HG03558 (cell line): Measurements from ENCODE around the gene TTLL10.

Experiments
- ATAC-seq: cut with Tn5 transposase; IDR thresholded peaks from one replicate; pipeline ENCODE4 v1.9.1; 2021; ENCODE audit warnings: moderate number of reproducible peaks; ENCODE audit not compliant: unreplicated experiment; ENCODE audit errors: extremely low read depth

The TTLL10 gene

GRCh38 chr1:1157426-1157913 lies 16.2 kb upstream of the TTLL10 start:
- ATAC-seq = no peak

DNA sequence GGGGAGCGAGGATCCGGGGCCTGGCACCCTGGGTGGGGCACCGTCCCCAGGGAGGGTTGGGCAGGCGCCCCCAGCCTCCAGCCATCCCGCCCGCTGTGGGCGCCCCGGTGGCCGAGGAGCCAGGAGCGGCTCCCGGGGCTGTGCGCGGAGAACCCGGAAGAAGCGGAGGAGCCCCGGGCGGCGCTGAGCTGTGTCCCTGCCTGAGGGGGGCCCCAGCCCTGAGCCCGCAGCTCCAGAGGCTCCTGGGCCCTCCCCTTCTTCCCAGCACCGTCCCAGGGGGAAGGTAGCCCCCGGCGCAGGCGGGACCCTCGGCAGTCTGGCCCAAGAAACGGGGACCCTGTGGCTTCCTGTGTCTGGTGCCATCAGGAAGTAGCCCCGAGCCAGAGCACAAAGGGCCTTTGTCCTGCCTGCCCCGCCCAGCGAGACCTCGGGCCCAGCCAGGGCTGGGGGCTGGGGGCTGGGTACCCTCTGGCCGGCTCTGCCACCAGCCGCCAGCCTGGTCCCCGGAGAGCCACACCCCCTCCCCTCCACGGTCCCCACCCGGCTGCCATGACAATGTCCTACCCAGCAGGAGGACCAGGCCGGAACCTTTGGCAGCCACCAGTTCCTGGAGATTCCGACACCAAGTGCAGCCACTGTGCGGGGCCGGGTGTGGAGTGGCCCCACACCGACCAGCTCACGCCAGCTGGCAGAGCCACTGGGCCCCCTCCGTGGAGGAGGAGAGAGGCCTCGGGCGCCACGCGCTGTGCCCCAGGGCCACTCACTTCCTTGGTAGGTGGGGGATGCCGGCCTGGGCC lies 15.6 kb upstream of the TTLL10 start:
- no peak for ATAC-seq

- ATAC-seq = no peak
Observed at GRCh38 chr1:1160281-1160930, 13.3 kb upstream of the TTLL10 start.

DNA sequence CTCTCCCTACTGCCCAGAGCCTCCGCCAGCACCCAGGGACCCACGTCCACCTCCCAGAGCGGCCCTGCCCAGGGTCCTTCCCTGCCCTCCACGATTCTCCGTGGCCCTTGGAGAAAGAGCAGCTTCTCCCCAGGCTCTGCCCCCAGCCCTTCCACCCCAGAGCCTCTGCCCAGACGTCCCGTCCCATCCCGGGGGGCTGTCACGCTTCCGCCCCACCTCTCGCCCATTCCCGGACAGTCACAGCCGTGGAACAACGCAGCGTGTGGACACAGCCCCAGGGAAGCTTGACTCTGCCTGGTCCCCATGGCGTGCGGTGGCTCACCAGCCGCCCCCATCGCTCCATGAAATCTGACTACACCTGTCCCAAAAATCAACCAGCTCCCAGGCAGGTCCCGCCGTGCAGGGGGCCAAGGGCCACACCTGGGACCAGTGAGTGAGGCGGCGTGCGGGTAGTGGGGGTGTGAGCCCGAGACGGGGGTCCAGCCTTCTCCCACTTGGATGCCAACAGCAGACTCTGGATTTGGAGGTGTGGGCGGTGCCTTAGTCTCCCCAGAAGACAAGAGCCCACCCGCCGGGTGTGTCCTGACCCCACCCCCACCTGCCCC lies 12.5 kb upstream of the TTLL10 start:
- no peak for ATAC-seq

GRCh38 chr1:1161683-1162079 lies 12.0 kb upstream of the TTLL10 start:
- no peak for ATAC-seq

DNA sequence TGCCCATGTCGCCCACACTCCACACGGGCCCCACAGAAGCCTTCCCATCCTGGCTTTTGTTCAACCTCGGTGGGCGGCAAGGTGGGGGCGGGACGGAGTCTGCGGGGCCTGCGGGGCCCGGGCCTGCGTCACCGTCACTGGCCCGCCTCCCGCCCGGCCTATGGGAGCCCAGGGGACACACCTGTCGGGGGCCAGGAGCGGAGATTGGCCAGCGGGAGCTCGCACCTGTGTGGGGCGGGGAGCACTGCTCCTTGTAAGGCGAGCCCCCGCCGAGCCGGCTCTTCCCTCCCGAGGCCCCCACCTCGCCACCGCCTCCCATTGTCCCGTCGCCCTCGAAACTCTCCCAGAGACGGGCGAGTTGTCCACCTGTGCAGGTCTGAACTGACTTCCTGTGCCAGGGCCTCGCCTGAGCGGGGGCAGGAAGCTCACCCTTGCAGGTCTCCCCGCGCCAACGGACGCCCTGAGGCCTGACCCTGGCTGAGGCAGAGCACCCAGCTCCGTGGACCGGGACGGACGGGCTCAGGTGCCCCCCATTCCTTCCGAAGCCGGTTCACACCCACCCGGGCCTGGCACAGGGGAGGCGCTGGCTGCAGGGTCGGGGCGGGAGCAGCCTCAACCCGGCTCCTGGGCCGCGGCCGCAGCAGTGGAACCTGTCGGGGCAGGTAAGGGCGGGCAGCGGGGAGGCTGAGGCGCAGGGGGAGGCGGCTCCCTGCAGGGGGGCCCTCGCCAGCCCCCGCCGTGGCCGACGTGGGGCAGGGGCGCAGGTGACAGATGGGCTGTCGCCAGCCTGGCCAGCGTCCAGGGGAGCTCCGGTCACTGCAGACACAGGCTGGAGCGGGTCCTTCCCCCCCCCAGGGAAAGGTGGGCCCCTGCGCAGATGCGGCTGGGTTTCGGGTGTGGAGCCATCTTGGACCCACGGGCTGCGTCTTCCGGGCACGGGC lies 10.8 kb upstream of the TTLL10 start:
- no peak for ATAC-seq

- ATAC-seq = no peak
Observed at GRCh38 chr1:1163538-1164070, 10.1 kb upstream of the TTLL10 start.

DNA sequence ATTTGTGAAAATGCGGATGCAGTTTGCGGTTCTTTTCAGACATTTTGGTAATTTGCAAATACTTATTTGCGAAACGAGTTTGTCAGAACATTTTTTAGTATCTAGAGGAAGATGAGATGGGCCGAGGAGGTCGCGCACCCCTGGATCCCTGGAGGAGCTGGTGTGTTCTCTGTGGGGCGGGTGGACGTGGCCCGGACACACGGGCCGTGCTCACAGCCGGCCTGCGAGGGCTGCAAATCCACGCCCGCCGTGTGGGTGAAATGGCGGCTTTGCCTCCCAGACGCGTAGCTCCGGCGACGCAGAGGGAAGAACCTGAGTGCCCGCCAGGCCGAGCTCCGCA lies 9.3 kb upstream of the TTLL10 start:
- no peak for ATAC-seq

- no peak for ATAC-seq
Observed at GRCh38 chr1:1164701-1165451, 8.8 kb upstream of the TTLL10 start.

- no peak for ATAC-seq
Observed at GRCh38 chr1:1165485-1165884, 8.2 kb upstream of the TTLL10 start.

DNA sequence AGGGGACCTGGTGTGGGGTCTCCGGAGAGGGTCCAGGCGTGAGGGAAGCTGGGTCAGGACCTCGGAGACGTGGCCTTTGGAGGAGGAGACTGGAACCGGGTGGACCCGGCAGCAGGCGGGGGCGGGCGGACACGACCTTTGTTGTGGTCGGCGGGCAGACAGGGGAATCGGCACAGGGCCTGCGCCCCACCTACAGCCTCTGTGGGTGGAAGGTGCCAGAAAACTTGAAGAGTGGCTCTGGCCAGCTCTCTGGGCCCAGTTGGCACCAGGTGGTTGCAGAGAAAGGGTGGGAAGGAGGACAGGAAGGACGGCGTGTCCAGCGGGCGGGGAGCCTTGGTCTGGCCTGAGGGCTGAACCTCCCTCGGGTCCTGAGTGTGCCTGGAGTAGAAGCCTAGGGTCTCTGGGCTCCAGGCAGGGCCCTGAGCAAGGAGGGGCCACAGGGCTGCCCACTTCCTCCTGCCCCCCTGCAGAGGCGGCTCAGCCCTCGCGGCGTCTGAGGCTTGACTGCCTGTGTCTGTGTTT lies 7.7 kb upstream of the TTLL10 start:
- ATAC-seq = no peak

- no peak for ATAC-seq
Observed at GRCh38 chr1:1166642-1167397, 6.9 kb upstream of the TTLL10 start.

- ATAC-seq = no peak
Observed at GRCh38 chr1:1167398-1167821, 6.3 kb upstream of the TTLL10 start.

DNA sequence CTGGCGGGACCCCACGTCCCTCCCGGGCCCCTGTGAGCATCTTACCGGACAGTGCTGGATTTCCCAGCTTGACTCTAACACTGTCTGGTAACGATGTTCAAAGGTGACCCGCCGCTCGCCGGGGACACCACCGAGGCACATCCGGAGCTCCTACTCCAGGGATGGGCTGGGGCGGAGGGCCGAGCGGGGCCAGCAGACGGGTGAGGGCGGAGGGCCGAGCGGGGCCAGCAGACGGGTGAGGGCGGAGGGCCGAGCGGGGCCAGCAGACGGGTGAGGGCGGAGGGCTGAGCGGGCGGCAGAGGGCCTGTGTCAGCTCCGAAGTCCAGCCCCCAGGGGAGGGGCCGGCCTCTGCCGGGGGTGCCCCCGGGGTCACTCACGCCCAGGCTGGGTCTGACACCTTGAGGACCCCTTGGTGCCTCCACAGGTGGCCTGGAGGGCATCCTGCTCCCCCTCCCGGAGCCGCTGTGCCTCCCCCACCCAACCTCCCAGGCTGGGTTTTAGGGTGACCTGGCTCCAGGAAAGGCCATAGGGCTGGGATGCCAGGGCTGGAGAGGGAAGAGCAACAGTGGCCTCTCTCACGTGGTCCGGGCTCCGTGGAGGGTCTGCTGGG lies 5.7 kb upstream of the TTLL10 start:
- no peak for ATAC-seq

DNA sequence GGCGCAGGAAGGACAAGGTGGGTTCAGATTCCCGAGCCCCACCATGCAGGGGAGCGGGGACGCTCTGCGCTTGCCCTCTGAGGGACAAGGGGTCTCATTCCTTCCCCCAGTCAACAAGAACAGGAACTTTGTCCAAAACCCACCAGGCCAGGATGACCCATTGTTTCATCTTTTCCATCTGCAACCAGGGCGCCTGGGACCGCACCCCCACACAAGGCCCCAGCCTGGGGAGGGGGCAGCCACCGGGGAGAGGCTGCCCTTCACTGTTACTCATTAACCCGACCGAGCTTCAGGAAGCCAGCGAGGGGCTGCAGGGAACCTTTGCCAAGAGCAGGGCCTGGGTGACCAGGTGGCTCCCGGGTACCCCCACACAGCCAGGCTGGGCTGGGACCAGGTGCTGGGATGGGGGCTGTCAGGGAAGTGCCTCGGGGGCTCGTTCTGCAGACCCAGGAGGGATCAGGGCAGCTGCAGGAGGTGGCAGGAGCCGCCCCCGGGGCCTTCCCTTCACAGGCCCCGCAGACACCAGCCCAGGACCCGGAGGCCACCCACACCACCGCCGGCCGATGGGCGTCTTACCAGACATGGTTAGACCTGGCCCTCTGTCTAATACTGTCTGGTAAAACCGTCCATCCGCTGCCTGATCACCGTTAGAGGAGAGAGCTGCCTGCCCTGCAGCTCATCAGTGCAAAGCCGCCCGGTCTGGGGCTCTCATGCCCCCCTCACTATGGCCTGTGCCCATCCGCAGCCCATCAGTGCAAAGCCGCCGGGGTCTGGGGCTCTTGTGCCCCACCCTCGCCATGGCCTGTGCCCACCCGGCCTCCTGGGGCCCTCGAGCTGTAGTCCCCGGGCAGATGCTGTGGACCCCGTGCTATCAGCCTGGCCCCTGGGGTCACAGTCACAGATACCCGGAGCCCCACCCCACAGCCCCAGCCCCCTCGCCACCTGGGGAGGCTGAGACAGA lies 4.9 kb upstream of the TTLL10 start:
- no peak for ATAC-seq

GRCh38 chr1:1169429-1170214 lies 4.1 kb upstream of the TTLL10 start:
- no peak for ATAC-seq
